HG02623 (cell line): ENCODE data around the gene ATG4B.

ENCODE experiments used
- ATAC-seq: cut with Tn5 transposase; IDR thresholded peaks from one replicate; pipeline ENCODE4 v1.9.1; 2021; ENCODE audit warnings: moderate library complexity; ENCODE audit not compliant: unreplicated experiment

Gene ATG4B

DNA sequence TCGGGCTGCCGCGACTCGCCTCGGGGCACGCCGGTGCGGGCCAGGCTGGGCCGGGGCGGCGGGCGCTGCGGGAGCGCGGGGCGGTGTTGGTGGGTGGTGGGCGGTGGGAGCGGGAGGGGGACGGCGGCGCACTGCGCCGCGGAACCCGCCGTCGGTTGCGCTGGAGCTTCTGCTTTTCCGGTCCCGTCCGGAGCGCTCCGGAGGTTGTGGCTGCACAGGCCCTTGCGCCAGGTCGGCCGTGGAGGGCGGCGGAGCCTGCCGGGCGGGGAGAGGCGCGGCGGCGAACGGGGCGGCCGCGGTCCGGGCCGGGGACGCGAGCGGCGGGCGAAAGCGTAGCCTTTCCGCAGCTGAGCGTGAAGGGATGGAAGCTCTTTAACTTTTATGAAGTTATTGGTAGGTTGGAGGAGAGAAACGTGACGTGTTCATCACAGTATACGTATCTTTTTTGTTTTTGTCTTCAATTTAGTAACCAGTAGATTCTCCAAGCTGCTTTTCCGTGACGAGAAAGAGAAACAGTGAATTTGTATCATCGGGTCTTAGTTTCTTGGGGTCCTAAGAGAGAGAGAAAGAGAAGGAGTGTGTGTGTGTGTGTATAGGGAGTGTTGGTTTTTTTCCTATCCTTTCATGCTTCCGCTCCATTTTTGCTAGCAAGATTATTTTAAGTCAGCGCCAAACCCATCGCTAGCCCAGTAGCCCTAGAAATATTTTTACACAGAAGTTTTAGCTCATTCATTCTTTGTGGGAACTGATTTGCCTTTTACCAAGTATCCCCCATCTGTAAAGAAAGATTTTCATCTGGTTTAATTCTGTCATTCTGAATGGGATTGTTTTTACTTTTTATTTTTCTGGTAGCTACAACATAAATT, 535 bp downstream of the ATG4B start:
- peak; percentile 18 for ATAC-seq

- ATAC-seq: no peak
These were observed 1.4 kb downstream of the ATG4B start for GRCh38 chr2:241638940-241639339.

DNA sequence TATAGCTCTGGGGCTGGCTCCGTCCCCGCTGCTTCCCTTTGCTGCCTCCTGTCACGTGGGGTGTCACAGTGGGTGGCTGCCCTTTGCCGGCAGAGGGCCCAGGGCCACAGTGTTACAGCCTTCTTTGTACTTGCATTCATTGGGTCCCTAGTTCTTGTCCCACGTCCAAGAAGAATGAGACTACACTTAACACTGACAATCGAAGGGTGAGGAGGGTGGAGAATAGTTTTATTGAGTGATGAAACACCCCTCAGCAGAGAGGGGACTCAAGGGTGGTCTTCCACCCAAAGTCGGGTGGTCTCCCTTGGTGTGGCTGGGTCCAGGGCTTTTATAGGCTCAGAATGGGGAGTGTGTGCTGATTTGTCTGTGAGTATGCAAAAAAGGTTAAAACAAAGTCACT, 1.9 kb downstream of the ATG4B start:
- no peak for ATAC-seq

DNA sequence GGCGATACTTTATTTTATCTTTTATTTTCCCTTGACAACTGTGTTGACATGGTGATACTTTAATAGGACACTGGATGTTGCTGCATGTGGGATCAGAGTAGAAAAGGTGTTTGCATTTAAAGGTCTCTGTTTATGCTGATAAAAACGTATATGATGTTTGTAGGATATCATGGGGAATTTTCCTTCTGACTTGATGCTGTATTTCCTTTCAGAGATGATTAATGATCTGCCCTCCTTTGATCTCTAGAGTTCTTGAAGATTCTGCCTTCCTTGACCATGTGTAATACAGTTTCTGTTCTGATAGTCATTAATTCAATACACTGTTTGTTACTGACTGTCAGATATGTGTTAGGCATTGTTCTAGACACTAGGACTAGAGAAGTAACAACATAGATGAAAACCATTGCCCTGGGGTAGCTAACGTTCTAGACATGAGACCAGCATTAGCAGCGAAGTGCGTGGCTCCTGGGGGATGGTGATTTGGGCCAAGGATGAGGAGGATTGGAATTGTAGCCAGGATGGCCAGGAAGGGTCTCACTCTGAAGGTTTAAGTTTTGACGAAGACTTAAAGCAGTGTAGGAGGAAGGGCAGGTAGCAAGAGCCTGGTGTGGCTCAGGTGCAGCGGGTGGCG, 2.8 kb downstream of the ATG4B start:
- no peak for ATAC-seq

DNA sequence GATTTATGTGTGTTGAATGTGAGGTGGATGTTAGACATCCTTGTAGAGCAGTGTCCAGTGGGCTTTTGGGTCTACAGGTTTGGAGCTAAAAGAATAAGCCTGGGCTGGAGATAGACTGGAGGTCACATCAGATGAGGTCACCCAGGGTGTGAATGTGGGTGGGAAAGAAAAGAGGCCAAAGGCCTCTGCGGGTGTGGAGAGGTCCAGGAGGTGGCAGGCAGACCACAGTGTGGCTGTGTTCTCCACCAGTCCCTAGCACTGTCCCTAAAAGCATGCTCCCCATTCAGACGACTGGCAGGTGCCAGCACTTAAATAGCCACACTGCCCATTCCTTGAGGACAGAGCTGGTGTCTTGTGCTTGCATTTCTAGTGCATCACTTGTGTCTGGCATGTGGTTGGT, 4.1 kb downstream of the ATG4B start:
- ATAC-seq: no peak

- ATAC-seq: no peak
These were observed 7.8 kb downstream of the ATG4B start for GRCh38 chr2:241645056-241645914.

- ATAC-seq: no peak
These were observed 8.6 kb downstream of the ATG4B start for GRCh38 chr2:241645915-241646645.

DNA sequence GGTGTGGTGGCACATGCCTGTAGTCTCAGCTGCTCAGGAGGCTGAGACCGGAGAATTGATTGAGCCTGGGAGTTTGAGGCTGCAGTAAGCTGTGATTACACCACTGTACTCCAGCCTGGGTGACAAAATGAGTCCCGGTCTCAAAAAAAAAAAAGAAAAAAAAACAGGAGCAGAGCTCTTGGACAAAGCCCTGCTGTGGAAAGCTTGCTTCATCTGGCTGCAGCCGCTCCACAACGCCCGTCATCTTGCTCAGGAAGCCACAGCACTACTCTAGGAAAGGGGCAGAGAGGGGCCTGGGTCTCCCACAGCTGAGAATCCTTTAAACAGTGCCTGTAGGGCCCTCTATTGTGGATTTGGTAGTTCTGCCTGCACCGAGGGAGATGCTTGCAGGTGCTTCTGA, 11.0 kb downstream of the ATG4B start:
- ATAC-seq: no peak

DNA sequence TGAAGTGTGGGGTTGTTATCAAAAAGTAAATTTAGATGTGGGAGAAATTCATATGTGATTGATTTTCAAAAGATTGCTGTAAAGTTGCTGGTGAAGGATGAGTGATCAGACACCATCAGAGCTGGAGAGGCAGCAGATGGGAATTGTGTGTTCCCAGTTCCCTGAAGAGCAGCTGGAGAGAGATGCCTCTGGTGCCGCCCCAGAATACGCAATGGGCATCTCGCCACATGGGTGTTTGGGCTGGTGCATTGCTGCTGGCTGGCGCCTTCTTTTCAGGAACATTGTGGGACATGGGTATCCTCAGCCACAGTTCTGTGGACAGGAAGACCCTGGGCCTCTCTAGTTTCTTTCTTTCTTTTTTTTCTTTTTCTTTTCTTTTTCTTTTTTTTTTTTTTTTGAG, 11.9 kb downstream of the ATG4B start:
- no peak for ATAC-seq

DNA sequence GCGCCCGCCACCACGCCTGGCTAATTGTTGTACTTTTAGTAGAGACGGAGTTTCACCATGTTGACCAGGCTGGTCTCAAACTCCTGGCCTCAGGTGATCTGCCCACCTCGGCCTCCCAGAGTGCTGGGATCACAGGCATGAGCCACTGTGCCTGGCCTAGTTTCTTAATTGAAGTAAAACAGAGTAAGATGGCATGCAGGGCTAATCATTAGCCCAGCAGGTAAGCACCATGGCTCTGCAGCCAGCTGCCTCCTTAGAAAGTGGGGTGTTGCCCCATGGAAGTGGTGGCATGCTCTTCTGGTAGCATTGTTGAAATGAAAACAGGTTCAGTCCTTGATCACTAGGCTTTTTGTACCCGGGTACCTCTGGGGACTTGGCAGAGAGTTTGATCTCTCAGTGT, 12.4 kb downstream of the ATG4B start:
- ATAC-seq: no peak

GRCh38 chr2:241652142-241652541, 14.6 kb downstream of the ATG4B start:
- ATAC-seq: no peak

DNA sequence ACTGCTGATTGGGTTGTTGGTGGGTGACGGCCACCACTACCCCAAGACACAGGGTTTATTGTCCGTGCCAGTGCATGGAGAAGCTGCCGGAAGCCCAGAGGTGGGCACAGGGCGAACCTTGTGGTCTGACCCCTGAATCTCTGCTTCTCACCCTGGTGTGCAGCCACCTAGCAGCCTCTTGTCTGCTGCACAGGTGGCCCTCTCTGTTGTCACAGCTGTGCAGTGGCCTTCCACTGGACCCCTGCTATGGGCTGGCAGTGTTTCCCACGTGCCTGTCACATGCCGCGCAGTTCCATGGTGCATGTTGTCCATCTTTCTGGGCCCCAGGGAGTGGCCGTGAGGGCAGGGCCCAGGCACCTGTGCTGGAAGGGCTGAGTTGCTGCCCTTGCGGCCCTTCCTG, 15.2 kb downstream of the ATG4B start:
- ATAC-seq: no peak

DNA sequence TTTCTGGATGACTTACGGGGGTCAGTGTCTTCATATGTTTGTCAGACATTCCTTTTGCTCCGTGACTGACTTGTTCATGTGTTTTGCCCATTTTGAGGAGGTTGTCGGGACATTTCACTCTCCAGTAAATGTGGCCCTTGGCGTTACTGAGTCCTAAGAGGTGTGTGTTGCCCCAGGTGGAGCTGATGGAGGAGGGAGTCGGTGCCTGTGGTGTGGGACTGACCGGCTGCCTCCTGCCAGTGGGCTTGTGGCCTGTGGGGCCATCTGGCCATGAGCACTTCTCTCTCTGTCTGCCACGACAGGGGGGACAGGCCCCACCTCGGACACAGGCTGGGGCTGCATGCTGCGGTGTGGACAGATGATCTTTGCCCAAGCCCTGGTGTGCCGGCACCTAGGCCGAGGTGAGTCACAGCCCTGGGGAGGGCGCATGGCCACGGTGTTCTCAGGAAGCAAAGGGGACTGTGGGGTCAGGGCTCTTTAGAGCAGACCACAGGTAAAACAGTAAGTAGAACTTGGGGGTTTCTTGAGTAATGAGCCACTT, 15.8 kb downstream of the ATG4B start:
- no peak for ATAC-seq

GRCh38 chr2:241654551-241654950, 17.1 kb downstream of the ATG4B start:
- no peak for ATAC-seq

GRCh38 chr2:241655516-241656189, 18.2 kb downstream of the ATG4B start:
- ATAC-seq: no peak

- ATAC-seq: no peak
These were observed 18.8 kb downstream of the ATG4B start for GRCh38 chr2:241656190-241656741.

DNA sequence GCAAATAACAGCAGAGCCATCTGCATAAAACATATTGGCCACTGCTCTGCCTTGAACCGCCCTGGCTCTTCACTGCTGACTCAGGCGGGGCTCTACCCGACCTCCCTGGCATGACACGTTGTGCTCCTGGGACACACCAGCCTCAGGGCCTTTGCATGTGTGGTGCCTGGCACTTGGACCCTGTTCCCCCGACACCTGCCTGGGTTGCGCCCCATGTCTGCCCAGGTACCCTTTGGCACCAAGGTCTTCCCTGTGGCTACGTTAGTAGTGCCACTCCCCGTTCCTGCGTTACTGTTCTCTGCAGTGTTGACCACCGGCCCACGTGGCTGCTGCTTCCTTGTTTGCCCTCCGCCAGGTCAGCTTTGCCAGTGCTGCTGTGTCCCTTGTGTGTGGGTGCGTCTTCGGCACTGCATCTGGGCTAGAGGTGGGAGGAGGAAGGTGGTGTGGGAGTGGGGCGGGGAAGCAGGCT, 20.3 kb downstream of the ATG4B start:
- ATAC-seq: no peak

- no peak for ATAC-seq
These were observed 20.8 kb downstream of the ATG4B start for GRCh38 chr2:241658296-241658695.

- ATAC-seq: no peak
These were observed 21.8 kb downstream of the ATG4B start for GRCh38 chr2:241659150-241659739.
